Neuronal stem cell (in vitro differentiated cells): ENCODE data around the gene TEDC2.

Experiments used
- DNase-seq: peaks from one replicate; pipeline ENCODE4 v3.0.0-alpha.2; 2013; ENCODE audit warnings: low spot score
- H2AFZ ChIP-seq: one replicate; pipeline ENCODE4 v1.6.1; 2013; ENCODE audit warnings: mild to moderate bottlenecking, low read length, inconsistent platforms
- H2AK5ac ChIP-seq: 2 replicates; pipeline ENCODE4 v1.6.1; 2013; ENCODE audit warnings: low read depth, mild to moderate bottlenecking, inconsistent platforms, low read length, moderate library complexity, mixed read lengths
- H2BK120ac ChIP-seq: 2 replicates; pipeline ENCODE4 v1.6.1; 2013; ENCODE audit warnings: low read depth, mild to moderate bottlenecking, inconsistent platforms, low read length, moderate library complexity, mixed read lengths
- H2BK12ac ChIP-seq: one replicate; pipeline ENCODE4 v1.6.1; 2013; ENCODE audit warnings: low read length, inconsistent platforms
- H2BK15ac ChIP-seq: 2 replicates; pipeline ENCODE4 v1.6.1; 2013; ENCODE audit warnings: mild to moderate bottlenecking, low read length, inconsistent platforms, mixed read lengths
- H2BK5ac ChIP-seq: one replicate; pipeline ENCODE4 v1.6.1; 2013; ENCODE audit warnings: inconsistent platforms, mild to moderate bottlenecking, low read length, moderate library complexity
- H3K14ac ChIP-seq: one replicate; pipeline ENCODE4 v1.6.1; 2013; ENCODE audit warnings: low read length, inconsistent platforms
- H3K18ac ChIP-seq: 2 replicates; pipeline ENCODE4 v1.6.1; 2013; ENCODE audit warnings: low read length, inconsistent platforms
- H3K23ac ChIP-seq: 2 replicates; pipeline ENCODE4 v1.6.1; 2013; ENCODE audit warnings: low read depth, mild to moderate bottlenecking, mixed read lengths, low read length, inconsistent platforms; ENCODE audit not compliant: poor library complexity
- H3K27ac ChIP-seq: replicated peaks from 3 replicates; pipeline ENCODE4 v1.5.1; 2013; ENCODE audit warnings: low read length, inconsistent platforms
- H3K27me3 ChIP-seq, 3 experiments: 2 replicates each; pipeline ENCODE4 v1.6.1; 2013; ENCODE audit warnings: low read length in 3 of 3, mild to moderate bottlenecking in 2 of 3, inconsistent platforms in 1 of 3, low read depth in 1 of 3, mixed read lengths in 1 of 3, moderate library complexity in 1 of 3; ENCODE audit not compliant: control insufficient read depth in 3 of 3, insufficient read depth in 3 of 3
- H3K36me3 ChIP-seq, 2 donors: replicated peaks in 1 of 2; 2 replicates each; pipeline ENCODE4 v1.6.1; 2013; ENCODE audit warnings: low read length in 2 of 2; ENCODE audit not compliant: control insufficient read depth in 2 of 2, insufficient read depth in 2 of 2
- H3K4ac ChIP-seq: 2 replicates; pipeline ENCODE4 v1.6.1; 2013; ENCODE audit warnings: inconsistent platforms, mild to moderate bottlenecking, low read length, moderate library complexity
- H3K4me1 ChIP-seq, 2 donors: 1 replicate in 1 of 2; 2 replicates in 1 of 2; pipeline ENCODE4 v1.6.1; 2013; ENCODE audit warnings: low read length in 2 of 2, low read depth in 1 of 2; ENCODE audit not compliant: control insufficient read depth in 2 of 2, insufficient read depth in 1 of 2
- H3K4me2 ChIP-seq: one replicate; pipeline ENCODE4 v1.6.1; 2013; ENCODE audit warnings: mild to moderate bottlenecking, low read length, inconsistent platforms; ENCODE audit not compliant: insufficient read depth, poor library complexity, severe bottlenecking
- H3K4me3 ChIP-seq, 2 donors: 2 replicates each; pipeline ENCODE4 v1.5.1; 2013; ENCODE audit warnings: low read length in 2 of 2, mild to moderate bottlenecking in 2 of 2, inconsistent platforms in 1 of 2, moderate library complexity in 1 of 2
- H3K79me1 ChIP-seq: one replicate; pipeline ENCODE4 v1.6.1; 2013; ENCODE audit warnings: low read depth, mild to moderate bottlenecking, inconsistent platforms, low read length, moderate library complexity
- H3K9ac ChIP-seq: one replicate; pipeline ENCODE4 v1.6.1; 2013; ENCODE audit warnings: mild to moderate bottlenecking, low read depth, low read length, inconsistent platforms; ENCODE audit not compliant: poor library complexity
- H3K9me3 ChIP-seq, 2 donors: replicated peaks in 1 of 2; 2 replicates each; pipeline versions ENCODE3 to v1.6.1; 2013; ENCODE audit warnings: low read length in 2 of 2, mild to moderate bottlenecking in 2 of 2, inconsistent platforms in 1 of 2, low read depth in 1 of 2, mixed read lengths in 1 of 2, moderate library complexity in 1 of 2; ENCODE audit not compliant: control insufficient read depth in 2 of 2, insufficient read depth in 1 of 2
- H4K8ac ChIP-seq: one replicate; pipeline ENCODE4 v1.6.1; 2013; ENCODE audit warnings: low read depth, mild to moderate bottlenecking, inconsistent platforms, low read length, moderate library complexity
- H4K91ac ChIP-seq: one replicate; pipeline ENCODE4 v1.6.1; 2013; ENCODE audit warnings: low read length, low read depth, mild to moderate bottlenecking, inconsistent platforms; ENCODE audit not compliant: poor library complexity
- WGBS, 2 donors: extraction: QIAGEN DNeasy Blood & Tissue Kit; methylation state at CpG; one replicate each; pipeline ENCODE4 v1.1.7; 2013; ENCODE audit warnings: missing lambda C conversion rate in 2 of 2, mixed read lengths in 1 of 2; ENCODE audit not compliant: insufficient read length in 2 of 2, insufficient replicate concordance in 1 of 2; ENCODE audit errors: extremely low coverage in 2 of 2; 5-methylcytosine and 5-hydroxymethylcytosine counted together

TEDC2 gene

GRCh38 chr16:2473999-2474876 is 14.3 kb downstream of the TEDC2 start:
- H3K79me1 ChIP-seq, result peaks cover 13% of the 10 kb centered on the region
- WGBS, 2 donors, result no CpG with 5 or more reads among the region's 100 CpGs

GRCh38 chr16:2474877-2475412 is 15.0 kb downstream of the TEDC2 start, which contains the start of gene TBC1D24:
Gene TBC1D24 (plus strand): TSS chr16:2475127. CDS start chr16:2496149, 21,022 bp downstream.
- Histone ChIP-seq H3K27me3 (peaks cover 0 to 22% (median 0%) of the 10 kb centered on the region in 3 experiments), H3K14ac (peak within 1 kb of the TSS; percentile 94), H2AK5ac (peak within 1 kb of the TSS; percentile 96), H3K23ac (peak within 1 kb of the TSS; percentile 99), H3K4me3 (peak within 1 kb of the TSS; percentile 79 to 91), H3K27ac (no peak within 1 kb of the TSS), H2BK5ac (peak within 1 kb of the TSS; percentile 82), H3K9ac (peak within 1 kb of the TSS; percentile 99), H3K9me3 (no peaks in the 10 kb centered on the region), H2BK12ac (peak within 1 kb of the TSS; percentile 54), H2AFZ (peak within 1 kb of the TSS; percentile 93), H3K18ac (peak within 1 kb of the TSS; percentile 100), H4K91ac (no peak within 1 kb of the TSS), H3K4me1 (peaks cover 21 to 23% of the 10 kb centered on the region in 2 donors), H3K36me3 (no peaks in the 10 kb centered on the region), H4K8ac (peak within 1 kb of the TSS; percentile 82), H3K4me2 (peak within 1 kb of the TSS; percentile 94), H3K4ac (no peak within 1 kb of the TSS), H2BK15ac (peak within 1 kb of the TSS; percentile 88), H2BK120ac (no peak within 1 kb of the TSS), H3K79me1 (peaks cover 13% of the 10 kb centered on the region)
- peak; percentile 86 for DNase-seq
- no CpG with 5 or more reads among the region's 77 CpGs for WGBS, 2 donors

More at GRCh38 chr16:2473999-2474876, 14.3 kb downstream of the TEDC2 start:
- Histone ChIP-seq H3K27me3 (peaks cover 0 to 24% (median 0%) of the 10 kb centered on the region in 3 experiments), H3K27ac (no peak overlapping the region), H3K18ac (peak overlapping the region; percentile 100), H3K9me3 (no peaks in the 10 kb centered on the region), H4K8ac (peak overlapping the region; percentile 82), H3K9ac (peak overlapping the region; percentile 99), H2AK5ac (peak overlapping the region; percentile 96), H3K4me2 (peak overlapping the region; percentile 94), H4K91ac (no peak overlapping the region), H2BK120ac (no peak overlapping the region), H2AFZ (peak overlapping the region; percentile 93), H3K4ac (peak overlapping the region; percentile 76), H3K36me3 (no peaks in the 10 kb centered on the region), H2BK5ac (peak overlapping the region; percentile 82), H3K14ac (peak overlapping the region; percentile 94), H2BK12ac (peak overlapping the region; percentile 54), H3K4me1 (peaks cover 25 to 30% of the 10 kb centered on the region in 2 donors), H3K23ac (peak overlapping the region; percentile 99), H3K4me3 (peak overlapping the region; percentile 79 to 91), H2BK15ac (peak overlapping the region; percentile 88)
- no peak for DNase-seq

DNA sequence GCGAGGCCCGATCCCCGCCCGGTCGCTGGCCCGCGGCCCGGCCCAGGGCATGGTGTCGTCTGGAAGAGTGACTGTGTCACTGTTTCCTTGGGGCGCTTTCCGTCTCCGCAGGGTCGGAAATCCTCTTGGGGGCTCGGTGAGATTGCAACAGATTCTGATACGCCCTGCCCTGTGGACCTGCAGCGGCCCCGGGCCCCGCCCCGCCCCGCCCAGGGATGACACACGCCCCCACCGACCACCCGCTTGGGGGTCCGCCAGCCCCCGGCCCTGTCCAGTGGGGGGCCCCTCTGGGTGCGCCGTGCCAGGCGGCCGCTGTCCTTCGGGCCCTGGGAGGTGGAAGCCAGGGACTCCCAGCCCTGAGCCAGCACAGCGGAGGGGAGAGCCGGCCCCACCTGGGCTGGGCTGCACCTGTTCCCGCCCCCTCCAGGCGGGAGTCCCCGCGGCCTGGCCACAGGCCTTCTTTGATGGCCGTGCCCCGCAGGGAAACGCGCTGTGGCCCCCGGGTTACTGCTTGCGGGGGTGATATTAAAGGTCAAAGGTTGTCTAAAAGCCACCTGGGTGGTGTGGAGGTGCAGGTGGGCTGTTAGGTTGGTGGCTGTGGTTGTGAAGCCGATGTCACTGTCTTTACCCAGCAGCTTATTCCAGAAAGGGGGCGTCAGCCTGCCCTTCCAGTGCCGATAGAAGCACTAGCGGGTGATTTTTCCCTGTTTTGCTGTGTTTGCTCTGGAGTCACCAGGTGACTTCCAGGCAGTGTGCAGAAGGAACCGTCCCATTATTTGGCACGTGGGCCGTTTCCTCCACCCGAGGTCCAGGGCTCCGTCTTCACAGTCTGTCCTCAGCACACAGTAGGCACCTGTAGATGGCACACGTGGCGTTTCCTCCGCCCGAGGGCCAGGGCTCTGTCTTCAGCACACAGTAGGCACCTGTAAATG is 15.8 kb downstream of the TEDC2 start:
- Histone ChIP-seq H3K9me3 (no peaks in the 10 kb centered on the region), H2BK12ac (no peak overlapping the region), H2AK5ac (peak overlapping the region; percentile 42), H3K27me3 (peaks cover 0 to 22% (median 0%) of the 10 kb centered on the region in 3 experiments), H3K14ac (no peak overlapping the region), H3K27ac (no peak overlapping the region), H3K79me1 (peaks cover 13% of the 10 kb centered on the region), H3K4me1 (peaks cover 16 to 17% of the 10 kb centered on the region in 2 donors), H3K23ac (peak overlapping the region; percentile 26), H3K4me3 (peak overlapping the region; percentile 79 to 82), H3K18ac (peak overlapping the region; percentile 96), H4K91ac (no peak overlapping the region), H3K9ac (peak overlapping the region; percentile 88), H3K36me3 (no peaks in the 10 kb centered on the region), H3K4ac (no peak overlapping the region), H4K8ac (no peak overlapping the region), H2BK120ac (no peak overlapping the region), H3K4me2 (peak overlapping the region; percentile 87), H2BK15ac (no peak overlapping the region), H2AFZ (peak overlapping the region; percentile 76), H2BK5ac (no peak overlapping the region)
- WGBS, 2 donors, result no CpG with 5 or more reads among the region's 55 CpGs
- no peak for DNase-seq
